Cerebellar cortex (tissue), 1 donor: ENCODE measurements around the gene ACBD6.

Source experiments
- DNase-seq: peaks from one replicate; pipeline ENCODE4 v3.0.0-alpha.2; 2015; ENCODE audit warnings: low spot score

The ACBD6 gene

GRCh38 chr1:180369061-180369460, 133.3 kb downstream of the ACBD6 start:
- DNase-seq: no peak

DNA sequence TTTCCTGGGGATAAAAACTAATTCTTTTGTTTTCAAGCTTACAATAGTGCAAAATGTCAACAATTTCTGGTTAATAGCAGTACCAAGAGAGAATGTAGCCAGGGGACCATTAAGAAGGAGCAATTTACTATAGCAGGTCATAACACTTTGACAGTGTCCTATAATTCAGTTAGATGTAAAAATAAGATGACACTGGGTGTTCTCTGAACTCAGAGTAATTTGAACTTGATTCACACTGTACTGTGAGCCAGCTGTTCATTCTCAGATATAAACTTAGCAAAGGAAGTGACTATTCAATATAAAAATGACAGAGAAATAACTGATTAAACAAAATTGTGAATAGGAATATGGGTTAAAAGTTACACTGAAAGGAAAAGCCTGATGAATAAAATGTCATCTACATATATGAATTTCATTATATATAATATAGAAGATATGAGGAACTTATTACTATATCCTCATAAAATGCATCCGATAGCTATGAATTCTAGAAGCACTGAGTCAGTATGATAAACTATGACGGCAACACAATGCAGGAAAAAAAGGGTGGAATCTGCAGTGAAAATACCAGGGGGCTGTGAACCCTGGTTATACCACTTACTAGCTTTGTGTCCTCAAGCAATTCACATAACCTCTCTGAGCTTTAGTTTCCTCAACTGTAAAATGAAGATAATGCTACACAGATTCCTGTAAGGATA, 135.9 kb downstream of the ACBD6 start:
- DNase-seq: no peak

DNA sequence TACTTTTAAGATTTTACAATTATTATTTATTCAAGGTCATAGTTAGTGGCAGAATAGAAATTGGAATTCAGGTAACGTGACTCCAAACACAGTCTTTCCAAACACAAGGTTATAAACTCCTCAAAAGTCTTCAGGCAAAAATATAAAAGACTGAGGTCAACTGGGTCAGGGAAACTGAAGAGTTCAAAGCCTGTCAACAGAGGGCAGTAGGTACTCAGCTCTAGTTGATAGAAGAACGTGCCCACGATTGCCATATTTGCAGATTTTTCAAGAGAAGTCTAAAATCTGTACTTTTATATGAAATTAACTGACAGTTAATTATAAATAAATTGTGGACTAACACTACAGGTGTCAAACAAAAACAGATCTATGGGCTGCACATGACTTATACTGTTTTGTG, 137.3 kb downstream of the ACBD6 start:
- no peak for DNase-seq

GRCh38 chr1:180363246-180363995, 139.0 kb downstream of the ACBD6 start:
- DNase-seq: no peak

DNA sequence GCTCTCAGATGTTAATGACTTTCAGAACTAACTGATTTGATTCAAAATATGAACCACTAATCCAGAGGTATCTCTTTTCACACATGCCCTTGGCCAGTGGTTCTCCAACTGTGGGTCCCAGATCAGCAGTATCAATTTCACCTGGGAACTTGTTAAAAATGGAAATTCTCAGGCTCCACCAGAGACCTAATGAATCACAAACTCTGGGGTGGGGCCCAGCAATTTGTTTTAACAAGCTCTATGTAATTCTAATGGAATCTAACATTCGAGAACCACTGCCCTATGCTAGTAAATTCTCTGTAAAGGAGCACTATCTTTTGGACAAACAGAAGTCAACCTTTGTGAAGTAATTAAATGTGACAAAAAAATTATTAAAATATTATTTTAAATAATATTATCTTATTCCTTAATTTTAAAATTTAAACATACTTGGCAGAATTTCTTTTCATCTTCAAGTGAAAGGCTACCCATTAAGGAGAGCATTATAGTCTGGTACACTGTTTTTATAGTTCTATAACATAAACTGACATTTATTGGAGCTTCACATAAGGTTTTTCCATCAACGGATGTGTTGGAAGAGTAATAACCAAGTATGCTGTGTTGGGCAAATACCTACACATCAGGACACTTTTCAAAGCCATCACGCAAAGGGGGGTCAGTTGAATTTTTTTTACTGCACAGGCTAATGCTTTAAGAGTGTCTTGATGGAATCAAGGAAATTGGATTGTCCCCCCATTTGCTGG, 141.9 kb downstream of the ACBD6 start:
- no peak for DNase-seq

GRCh38 chr1:180358649-180359048, 143.7 kb downstream of the ACBD6 start:
- DNase-seq: peak; percentile 67

GRCh38 chr1:180353945-180354344, 148.4 kb downstream of the ACBD6 start:
- no peak for DNase-seq

DNA sequence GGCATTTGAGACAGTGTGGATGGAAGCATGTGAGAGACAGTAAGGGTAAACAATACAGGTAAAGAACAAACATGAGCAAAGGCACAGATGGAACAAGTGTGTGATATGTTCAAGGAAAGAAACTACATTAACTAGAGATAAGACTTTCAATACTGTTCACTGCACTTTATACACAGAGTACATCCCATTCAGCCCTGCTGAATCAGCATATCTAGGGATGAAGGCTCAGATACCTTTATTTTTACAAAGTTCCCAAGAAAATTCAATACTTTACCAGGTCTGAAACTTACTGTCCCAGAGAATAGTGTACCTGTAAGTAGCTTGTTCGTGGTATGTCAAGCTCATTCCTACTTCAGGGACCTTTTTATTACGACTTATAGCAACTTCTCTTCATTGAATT, 149.8 kb downstream of the ACBD6 start:
- no peak for DNase-seq

DNA sequence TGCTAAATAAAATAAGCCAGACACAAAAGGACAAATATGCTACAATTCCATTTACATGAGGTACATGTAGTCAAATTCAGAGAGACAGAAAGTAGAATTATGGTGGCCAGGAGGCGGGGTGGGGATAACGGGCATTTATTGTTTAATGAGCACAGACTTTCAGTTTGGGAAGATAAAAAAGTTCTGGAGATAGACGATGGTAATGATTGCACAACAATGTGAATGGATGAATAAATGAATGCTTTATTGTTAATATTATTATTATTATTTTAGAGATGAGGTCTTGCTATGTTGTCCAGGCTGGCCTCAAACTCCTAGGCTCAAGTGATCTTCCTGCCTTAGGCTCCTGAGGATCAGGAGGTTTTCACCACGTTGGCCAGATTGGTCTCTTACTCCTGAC, 150.4 kb downstream of the ACBD6 start:
- no peak for DNase-seq

DNA sequence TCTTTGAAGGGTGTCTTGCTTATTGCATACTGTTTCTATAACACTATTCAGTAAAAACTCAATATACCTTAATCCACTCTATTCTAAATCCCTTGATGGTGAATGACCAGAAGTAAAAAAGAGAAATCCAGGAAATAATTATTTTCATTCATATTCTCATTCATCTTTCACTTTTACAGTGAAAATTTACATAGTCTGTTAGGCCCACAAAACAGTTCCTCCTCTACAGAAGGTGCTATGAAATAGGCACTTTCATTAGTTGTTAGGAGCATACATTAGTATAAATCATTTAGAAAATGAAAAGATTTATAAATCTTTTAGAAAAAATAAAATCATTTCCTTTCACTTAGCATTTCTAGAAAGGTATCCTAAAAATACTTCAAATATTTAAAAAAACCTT, 157.2 kb downstream of the ACBD6 start:
- DNase-seq: no peak

DNA sequence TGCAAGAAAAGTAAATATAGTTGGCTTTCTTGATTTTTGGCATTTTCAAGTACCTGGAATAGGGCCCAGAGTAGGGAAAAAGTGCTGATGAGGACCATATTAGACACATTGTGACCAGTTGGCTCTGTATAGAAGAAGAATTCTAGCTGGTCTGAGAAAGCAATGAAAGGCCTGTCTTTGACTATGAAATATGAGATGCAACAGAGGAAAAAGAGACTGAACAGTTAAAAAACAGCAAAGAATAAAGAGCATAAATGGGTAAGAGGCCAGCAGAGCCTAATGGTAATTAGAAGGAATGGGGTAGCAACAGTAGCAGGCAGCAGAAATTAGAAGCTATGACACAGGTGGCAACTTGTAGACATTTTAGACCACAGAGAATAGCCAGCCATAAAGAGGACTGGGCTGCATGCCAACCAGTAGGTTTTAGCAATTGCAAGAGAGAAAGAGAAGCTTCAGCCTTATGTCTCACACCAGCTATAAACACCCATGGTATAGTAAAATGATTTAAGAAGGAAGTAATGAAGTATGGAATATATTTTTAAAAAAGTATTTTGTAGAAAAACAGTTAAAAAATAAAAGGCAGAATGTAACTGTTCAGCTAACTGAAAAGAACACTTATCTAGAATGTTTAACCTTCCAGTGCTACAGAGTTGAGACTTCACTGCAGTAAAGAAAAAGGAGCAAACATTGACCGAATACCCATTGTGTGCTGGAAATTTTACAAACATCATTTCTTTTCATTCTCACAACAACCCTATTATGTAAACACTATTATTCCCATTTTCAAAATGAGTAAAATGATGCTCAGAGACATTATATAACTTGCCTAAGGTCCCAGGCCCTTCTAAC, 158.2 kb downstream of the ACBD6 start:
- DNase-seq: peak; percentile 84

- no peak for DNase-seq
Measured at GRCh38 chr1:180327089-180327488, 175.3 kb downstream of the ACBD6 start.

GRCh38 chr1:180312926-180313325, 189.5 kb downstream of the ACBD6 start:
- DNase-seq: no peak

- no peak for DNase-seq
Measured at GRCh38 chr1:180311011-180311730, 191.2 kb downstream of the ACBD6 start.

GRCh38 chr1:180310095-180310494, 192.3 kb downstream of the ACBD6 start:
- DNase-seq: no peak

DNA sequence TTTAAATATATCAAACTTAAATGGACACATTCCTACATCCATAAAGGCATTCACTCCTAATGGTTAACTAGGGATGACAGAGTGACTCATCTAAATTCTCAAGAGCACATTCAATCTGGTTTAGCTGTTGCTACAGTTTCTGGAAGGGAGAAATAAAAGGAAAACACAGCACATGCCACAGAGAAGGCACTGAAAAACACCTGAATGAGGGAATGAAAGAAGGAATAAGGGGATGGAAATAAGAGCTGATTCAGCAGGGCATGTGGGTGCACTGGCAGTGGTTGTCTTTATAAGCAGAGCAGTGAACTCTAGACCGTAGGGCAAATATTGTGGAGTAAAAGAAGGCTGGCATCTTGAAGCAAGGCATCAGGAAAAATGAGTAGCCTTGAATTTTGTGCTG, 193.0 kb downstream of the ACBD6 start:
- no peak for DNase-seq

DNA sequence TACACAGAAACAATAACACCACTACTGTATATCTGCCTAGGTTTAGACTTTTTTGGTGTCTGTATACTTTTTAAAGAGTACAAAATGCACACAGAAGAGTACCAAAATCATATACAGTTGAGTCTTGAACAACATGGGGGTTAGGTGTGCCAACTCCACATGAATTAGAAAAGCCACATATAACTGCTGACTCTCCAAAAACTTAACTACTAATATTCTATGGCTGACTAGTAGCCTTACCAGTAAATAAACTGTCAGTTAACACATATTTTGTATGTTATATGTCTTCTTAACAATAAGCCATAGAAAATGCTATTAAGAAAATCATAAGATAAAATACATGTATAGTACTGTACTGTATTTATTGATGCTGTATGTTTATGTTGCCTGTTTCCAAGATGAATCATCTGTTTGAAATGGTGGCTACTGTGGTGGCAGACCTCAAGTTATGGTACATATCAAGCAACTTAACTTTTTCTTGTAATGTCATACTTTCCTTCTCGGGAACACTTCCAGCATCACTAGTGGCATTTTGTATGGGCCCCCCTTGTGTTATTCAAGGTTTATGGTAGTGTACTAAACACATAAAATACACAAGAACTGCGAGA, 201.1 kb downstream of the ACBD6 start:
- no peak for DNase-seq

- peak; percentile 13 for DNase-seq
Measured at GRCh38 chr1:180299479-180300221, 202.7 kb downstream of the ACBD6 start.

GRCh38 chr1:180295999-180296398, 206.4 kb downstream of the ACBD6 start:
- no peak for DNase-seq

- DNase-seq: no peak
Measured at GRCh38 chr1:180294711-180295110, 207.7 kb downstream of the ACBD6 start.
